Measurements from ENCODE around the gene GRB10.

The GRB10 gene

GRCh38 chr7:50754684-50755083 is 28.0 kb downstream of the GRB10 start:
- no peak for TF ChIP-seq Cebpa-rat (IDR thresholded peaks at IDR 0.05)
- H3K9ac ChIP-seq, result peak overlapping the region in 3 of 11 experiments; percentile 15 to 31 (median 21); a peak in 1 of 22 replicates
- H3K27me3 ChIP-seq, result no peaks in the 10 kb centered on the region
- peaks cover 0 to 3% (median 0%) of the 10 kb centered on the region in 11 experiments; a peak in 1 of 22 replicates for H3K9me3 ChIP-seq (replicated peaks in 1 of 11)
- H3K4me3 ChIP-seq, result no peak overlapping the region
- peak overlapping the region in 3 of 11 experiments; percentile 1 to 56 (median 22); a peak in 3 of 22 replicates for H3K27ac ChIP-seq
- peaks cover 21 to 78% (median 36%) of the 10 kb centered on the region in 11 experiments; a peak in 20 of 22 replicates for H3K36me3 ChIP-seq
- peaks cover 24 to 100% (median 64%) of the 10 kb centered on the region in 11 experiments; a peak in 20 of 22 replicates for H4K20me1 ChIP-seq
- H3K4me1 ChIP-seq, result peaks cover 45 to 78% (median 69%) of the 10 kb centered on the region in 10 experiments
- H3K4me2 ChIP-seq, result peak overlapping the region; percentile 40 to 95 (median 79); a peak in 20 of 22 replicates

GRCh38 chr7:50754241-50754640 is 28.5 kb downstream of the GRB10 start:
- Histone ChIP-seq H3K4me3 (no peak overlapping the region; a peak in 1 of 20 replicates), H3K9me3 (replicated peaks in 1 of 11) (no peaks in the 10 kb centered on the region), H3K9ac (peak overlapping the region in 5 of 11 experiments; percentile 1 to 21 (median 15); a peak in 5 of 22 replicates), H3K4me2 (peak overlapping the region; percentile 40 to 95 (median 79)), H3K27ac (peak overlapping the region in 5 of 11 experiments; percentile 7 to 56 (median 21); a peak in 7 of 22 replicates), H3K36me3 (peaks cover 17 to 75% (median 32%) of the 10 kb centered on the region in 11 experiments; a peak in 19 of 22 replicates), H3K4me1 (peaks cover 45 to 80% (median 73%) of the 10 kb centered on the region in 10 experiments), H4K20me1 (peaks cover 22 to 100% (median 59%) of the 10 kb centered on the region in 11 experiments; a peak in 20 of 22 replicates), H3K27me3 (no peaks in the 10 kb centered on the region)
- no peak for TF ChIP-seq Cebpa-rat (IDR thresholded peaks at IDR 0.05)

GRCh38 chr7:50752422-50752821 is 30.3 kb downstream of the GRB10 start:
- peaks cover 21 to 79% (median 41%) of the 10 kb centered on the region in 11 experiments; a peak in 21 of 22 replicates for H3K36me3 ChIP-seq
- H3K27me3 ChIP-seq, result no peaks in the 10 kb centered on the region
- H3K9me3 ChIP-seq (replicated peaks in 1 of 11), result no peaks in the 10 kb centered on the region; a peak in 1 of 22 replicates
- H3K4me2 ChIP-seq, result peak overlapping the region in 10 of 11 experiments; percentile 42 to 95 (median 82); a peak in 17 of 22 replicates
- no peak overlapping the region for H3K9ac ChIP-seq
- peak overlapping the region in 6 of 11 experiments; percentile 13 to 56 (median 34); a peak in 10 of 22 replicates for H3K27ac ChIP-seq
- H3K4me3 ChIP-seq, result no peak overlapping the region
- peaks cover 22 to 98% (median 54%) of the 10 kb centered on the region in 11 experiments; a peak in 20 of 22 replicates for H4K20me1 ChIP-seq
- peaks cover 50 to 98% (median 91%) of the 10 kb centered on the region in 10 experiments for H3K4me1 ChIP-seq
- no peak for TF ChIP-seq Cebpa-rat (IDR thresholded peaks at IDR 0.05)

GRCh38 chr7:50751146-50751545 is 31.6 kb downstream of the GRB10 start:
- Histone ChIP-seq H3K27ac (peak overlapping the region in 4 of 11 experiments; percentile 0 to 37 (median 33); a peak in 4 of 22 replicates), H3K4me3 (no peak overlapping the region), H3K27me3 (no peaks in the 10 kb centered on the region), H3K36me3 (peaks cover 11 to 68% (median 34%) of the 10 kb centered on the region in 11 experiments; a peak in 21 of 22 replicates), H3K9me3 (replicated peaks in 1 of 11) (no peaks in the 10 kb centered on the region; a peak in 1 of 22 replicates), H3K4me2 (peak overlapping the region in 9 of 11 experiments; percentile 40 to 95 (median 86); a peak in 17 of 22 replicates), H3K9ac (no peak overlapping the region), H4K20me1 (peaks cover 21 to 98% (median 43%) of the 10 kb centered on the region in 11 experiments; a peak in 20 of 22 replicates), H3K4me1 (peaks cover 59 to 100% (median 96%) of the 10 kb centered on the region in 10 experiments)
- no peak for TF ChIP-seq Cebpa-rat (IDR thresholded peaks at IDR 0.05)

GRCh38 chr7:50749896-50750295 is 32.8 kb downstream of the GRB10 start:
- Histone ChIP-seq H3K9ac (no peak overlapping the region), H3K27ac (peak overlapping the region in 5 of 11 experiments; percentile 0 to 46 (median 35); a peak in 7 of 22 replicates), H3K4me2 (peak overlapping the region in 9 of 11 experiments; percentile 40 to 95 (median 86); a peak in 18 of 22 replicates), H3K4me1 (peaks cover 60 to 100% (median 93%) of the 10 kb centered on the region in 10 experiments), H3K27me3 (no peaks in the 10 kb centered on the region), H4K20me1 (peaks cover 9 to 98% (median 30%) of the 10 kb centered on the region in 11 experiments; a peak in 18 of 22 replicates), H3K36me3 (peaks cover 5 to 56% (median 27%) of the 10 kb centered on the region in 11 experiments; a peak in 21 of 22 replicates), H3K9me3 (replicated peaks in 1 of 11) (no peaks in the 10 kb centered on the region; a peak in 1 of 22 replicates), H3K4me3 (no peak overlapping the region)
- TF ChIP-seq Cebpa-rat (IDR thresholded peaks at IDR 0.05), result no peak

GRCh38 chr7:50748472-50748871 is 34.2 kb downstream of the GRB10 start:
- peaks cover 0 to 98% (median 24%) of the 10 kb centered on the region in 11 experiments; a peak in 11 of 22 replicates for H4K20me1 ChIP-seq
- no peak for TF ChIP-seq Cebpa-rat (IDR thresholded peaks at IDR 0.05)
- H3K9ac ChIP-seq, result no peak overlapping the region
- H3K4me1 ChIP-seq, result peaks cover 60 to 100% (median 93%) of the 10 kb centered on the region in 10 experiments
- H3K27me3 ChIP-seq, result no peaks in the 10 kb centered on the region
- no peaks in the 10 kb centered on the region; a peak in 1 of 22 replicates for H3K9me3 ChIP-seq (replicated peaks in 1 of 11)
- H3K36me3 ChIP-seq, result peaks cover 5 to 43% (median 25%) of the 10 kb centered on the region in 11 experiments; a peak in 21 of 22 replicates
- H3K4me2 ChIP-seq, result peak overlapping the region in 9 of 11 experiments; percentile 74 to 95 (median 90); a peak in 17 of 22 replicates
- no peak overlapping the region for H3K4me3 ChIP-seq
- peak overlapping the region in 6 of 11 experiments; percentile 90 to 97 (median 94); a peak in 13 of 22 replicates for H3K27ac ChIP-seq

- H3K9me3 ChIP-seq (replicated peaks in 1 of 11), result no peaks in the 10 kb centered on the region; a peak in 1 of 22 replicates
- no peak for TF ChIP-seq Cebpa-rat (IDR thresholded peaks at IDR 0.05)
- peak overlapping the region in 8 of 10 experiments; percentile 6 to 56 (median 48); a peak in 12 of 20 replicates for H3K4me3 ChIP-seq
- H3K9ac ChIP-seq, result peak overlapping the region in 8 of 11 experiments; percentile 42 to 85 (median 79); a peak in 16 of 22 replicates
- peak overlapping the region in 9 of 11 experiments; percentile 16 to 97 (median 93); a peak in 18 of 22 replicates for H3K27ac ChIP-seq
- H4K20me1 ChIP-seq, result peaks cover 0 to 98% (median 7%) of the 10 kb centered on the region in 11 experiments; a peak in 9 of 22 replicates
- peak overlapping the region; percentile 72 to 95 (median 89); a peak in 21 of 22 replicates for H3K4me2 ChIP-seq
- no peaks in the 10 kb centered on the region for H3K27me3 ChIP-seq
- H3K36me3 ChIP-seq, result peaks cover 5 to 32% (median 19%) of the 10 kb centered on the region in 11 experiments; a peak in 18 of 22 replicates
- peaks cover 79 to 100% (median 93%) of the 10 kb centered on the region in 10 experiments for H3K4me1 ChIP-seq
Observed at GRCh38 chr7:50745835-50746234, 36.9 kb downstream of the GRB10 start.

GRCh38 chr7:50745336-50745735 is 37.4 kb downstream of the GRB10 start:
- Histone ChIP-seq H3K4me1 (peaks cover 79 to 100% (median 93%) of the 10 kb centered on the region in 10 experiments), H3K9ac (peak overlapping the region in 8 of 11 experiments; percentile 42 to 85 (median 79); a peak in 16 of 22 replicates), H3K4me3 (peak overlapping the region in 8 of 10 experiments; percentile 6 to 56 (median 48); a peak in 12 of 20 replicates), H4K20me1 (peaks cover 0 to 98% (median 3%) of the 10 kb centered on the region in 11 experiments; a peak in 9 of 22 replicates), H3K9me3 (replicated peaks in 1 of 11) (no peaks in the 10 kb centered on the region; a peak in 1 of 22 replicates), H3K4me2 (peak overlapping the region; percentile 72 to 95 (median 89); a peak in 21 of 22 replicates), H3K27me3 (no peaks in the 10 kb centered on the region), H3K36me3 (peaks cover 5 to 27% (median 14%) of the 10 kb centered on the region in 11 experiments; a peak in 18 of 22 replicates), H3K27ac (peak overlapping the region in 9 of 11 experiments; percentile 16 to 97 (median 93); a peak in 18 of 22 replicates)
- TF ChIP-seq Cebpa-rat (IDR thresholded peaks at IDR 0.05), result no peak
